Occipital lobe (tissue), 2 donors: ENCODE results near the gene UQCRHL. TPM values are rescaled to one million over a fixed set of nuclear protein-coding genes. Genes with fewer than 3 reads are reported as not detected.
"Not testable (repeated sequence)": the region's sequence is repeated elsewhere in the genome, so short reads cannot be mapped to it uniquely, and the experiment has no call there.

ENCODE experiments used
- DNase-seq: peaks from one replicate; lab custom pipeline; 2025; lab: John Stamatoyannopoulos, UW
- total RNA-seq: library from RNA; depleted of rRNA; stranded (reverse); fragments of >200 nt; gene quantifications from one replicate; pipeline ENCODE4 v1.2.3, GENCODE V29; 2014

Gene UQCRHL
- total RNA-seq = 2.7 TPM

- DNase-seq = not testable (repeated sequence)
Measured at GRCh38 chr1:15807549-15807948, at the start of gene UQCRHL. Gene UQCRHL, minus strand, starts transcription at chr1:15807649. Its CDS starts 0 bp downstream, at chr1:15807649.

- DNase-seq = no peak
Measured at GRCh38 chr1:15856888-15857287, 49.4 kb upstream of the UQCRHL start.

- DNase-seq = no peak
Measured at GRCh38 chr1:15852828-15853302, 45.4 kb upstream of the UQCRHL start.

GRCh38 chr1:15852036-15852827 lies 44.8 kb upstream of the UQCRHL start:
- no peak for DNase-seq

- DNase-seq = no peak
Measured at GRCh38 chr1:15851210-15852035, 44.0 kb upstream of the UQCRHL start.

GRCh38 chr1:15850471-15851001 lies 43.1 kb upstream of the UQCRHL start:
- no peak for DNase-seq

GRCh38 chr1:15849775-15850324 lies 42.4 kb upstream of the UQCRHL start:
- DNase-seq = peak; percentile 51

GRCh38 chr1:15848929-15849774 lies 41.7 kb upstream of the UQCRHL start:
- peak; percentile 83 for DNase-seq

GRCh38 chr1:15848143-15848928 lies 40.9 kb upstream of the UQCRHL start:
- peak; percentile 8 for DNase-seq

GRCh38 chr1:15847893-15848142 lies 40.4 kb upstream of the UQCRHL start:
- no peak for DNase-seq

GRCh38 chr1:15847100-15847892 lies 39.8 kb upstream of the UQCRHL start, which contains the start of gene SPEN:
Gene SPEN, plus strand, starts transcription at chr1:15847707. Its CDS starts 361 bp downstream, at chr1:15848068.
- DNase-seq = peak; percentile 95

GRCh38 chr1:15846056-15846455 lies 38.6 kb upstream of the UQCRHL start:
- not testable (repeated sequence) for DNase-seq

- peak; percentile 8 for DNase-seq
Measured at GRCh38 chr1:15843826-15844572, 36.5 kb upstream of the UQCRHL start.

- DNase-seq = no peak
Measured at GRCh38 chr1:15838721-15839120, 31.3 kb upstream of the UQCRHL start.

- no peak for DNase-seq
Measured at GRCh38 chr1:15837931-15838330, 30.5 kb upstream of the UQCRHL start.

GRCh38 chr1:15836772-15837669 lies 29.6 kb upstream of the UQCRHL start:
- DNase-seq = no peak

- DNase-seq = not testable (repeated sequence)
Measured at GRCh38 chr1:15836511-15836771, 29.0 kb upstream of the UQCRHL start.
